Body of pancreas (tissue), 4 donors: Measurements from ENCODE around the gene KLHL6.

Experiments used
- POLR2A ChIP-seq, 3 donors: fragments of 450-650 bp; IDR thresholded peaks; one replicate each; pipeline ENCODE4 v1.6.1; 2016; ENCODE audit warnings: antibody characterized with exemption in 3 of 3, mild to moderate bottlenecking in 2 of 3
- TF ChIP-seq, protein P1 (sequence below), 7 experiments: fragments of 450-650 bp in 4 of 7; fragments of 200-600 bp in 3 of 7; sonication (generic) in 3 of 7; IDR thresholded peaks; one replicate each; pipeline ENCODE4 v1.5.1; 2016 to 2019; ENCODE audit warnings: antibody characterized with exemption in 7 of 7

GRCh38 chr3:183447206-183448001 is 108.1 kb downstream of the KLHL6 start:
- TF ChIP-seq, protein P1, sequence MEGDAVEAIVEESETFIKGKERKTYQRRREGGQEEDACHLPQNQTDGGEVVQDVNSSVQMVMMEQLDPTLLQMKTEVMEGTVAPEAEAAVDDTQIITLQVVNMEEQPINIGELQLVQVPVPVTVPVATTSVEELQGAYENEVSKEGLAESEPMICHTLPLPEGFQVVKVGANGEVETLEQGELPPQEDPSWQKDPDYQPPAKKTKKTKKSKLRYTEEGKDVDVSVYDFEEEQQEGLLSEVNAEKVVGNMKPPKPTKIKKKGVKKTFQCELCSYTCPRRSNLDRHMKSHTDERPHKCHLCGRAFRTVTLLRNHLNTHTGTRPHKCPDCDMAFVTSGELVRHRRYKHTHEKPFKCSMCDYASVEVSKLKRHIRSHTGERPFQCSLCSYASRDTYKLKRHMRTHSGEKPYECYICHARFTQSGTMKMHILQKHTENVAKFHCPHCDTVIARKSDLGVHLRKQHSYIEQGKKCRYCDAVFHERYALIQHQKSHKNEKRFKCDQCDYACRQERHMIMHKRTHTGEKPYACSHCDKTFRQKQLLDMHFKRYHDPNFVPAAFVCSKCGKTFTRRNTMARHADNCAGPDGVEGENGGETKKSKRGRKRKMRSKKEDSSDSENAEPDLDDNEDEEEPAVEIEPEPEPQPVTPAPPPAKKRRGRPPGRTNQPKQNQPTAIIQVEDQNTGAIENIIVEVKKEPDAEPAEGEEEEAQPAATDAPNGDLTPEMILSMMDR (IDR thresholded peaks at IDR 0.05): no peak
- peak; percentile 62 to 92 (median 90) for TF ChIP-seq POLR2A (IDR thresholded peaks at IDR 0.05)
